ENCODE measurements around the gene LZTS2. TPM values are rescaled to one million over a fixed set of nuclear protein-coding genes. Genes with fewer than 3 reads are reported as not detected.

Gene LZTS2
- total and polyA plus RNA-seq, 10 donors = 21.8 to 76.6 (median 54.6) TPM

- peaks cover 0 to 13% (median 9%) of the 10 kb centered on the region in 6 donors for H3K36me3 ChIP-seq
- no peaks in the 10 kb centered on the region for H3K9me3 ChIP-seq
- DNase-seq = no peak
- H3K27me3 ChIP-seq (replicated peaks in 1 of 7) = peaks cover 0 to 24% (median 0%) of the 10 kb centered on the region in 7 donors
- peak overlapping the region; percentile 50 to 82 (median 75) for H3K4me3 ChIP-seq
- intact Hi-C loops (cut with DNase I; ENCODE audit: low total_unique reads) = no loop called here
- H3K4me1 ChIP-seq = peaks cover 6 to 58% (median 33%) of the 10 kb centered on the region in 6 donors
- WGBS, 5 donors = 8 to 14% (median 13%) methylated on average over 18 to 25 of the region's 25 CpGs
- H3K27ac ChIP-seq = peak overlapping the region; percentile 81 to 97 (median 94)
- TF ChIP-seq CTCF (IDR thresholded peaks at IDR 0.05 in 8 of 11, conservative IDR thresholded peaks at IDR 0.05 in 3 of 11) (no peak), POLR2AphosphoS5 (IDR thresholded peaks at IDR 0.05) (no peak), POLR2A (IDR thresholded peaks at IDR 0.05) (no peak)
Observed at GRCh38 chr10:101030496-101031127, 31.0 kb downstream of the LZTS2 start.

- Histone ChIP-seq H3K4me1 (peaks cover 6 to 58% (median 33%) of the 10 kb centered on the region in 6 donors), H3K4me3 (peak within 1 kb of the TSS; percentile 50 to 82 (median 75)), H3K27ac (peak within 1 kb of the TSS; percentile 81 to 97 (median 94)), H3K9me3 (no peaks in the 10 kb centered on the region), H3K27me3 (replicated peaks in 1 of 7) (peaks cover 0 to 24% (median 0%) of the 10 kb centered on the region in 7 donors), H3K36me3 (peaks cover under 1 to 19% (median 16%) of the 10 kb centered on the region in 6 donors)
- TF ChIP-seq POLR2A (IDR thresholded peaks at IDR 0.05) = no peak
- TF ChIP-seq CTCF (IDR thresholded peaks at IDR 0.05 in 8 of 11, conservative IDR thresholded peaks at IDR 0.05 in 3 of 11) = peak in 3 of 11 experiments; percentile 19 to 31 (median 30)
- peak; percentile 76 to 85 (median 82) for TF ChIP-seq POLR2AphosphoS5 (IDR thresholded peaks at IDR 0.05)
- DNase-seq = peak; percentile 99
- WGBS, 5 donors = 0 to 1% (median 1%) methylated on average over 31 to 38 of the region's 38 CpGs
- intact Hi-C loops (cut with DNase I; ENCODE audit: low total_unique reads) = no loop called here
Observed at GRCh38 chr10:101031128-101031795, 31.7 kb downstream of the LZTS2 start, which contains the start of the genes PDZD7 and SFXN3. PDZD7 (minus strand) TSS chr10:101031129; CDS start chr10:101030219, 910 bp downstream. SFXN3 (plus strand) TSS chr10:101031234; CDS start chr10:101034695, 3,461 bp downstream.

- peak overlapping the region; percentile 50 to 82 (median 75) for H3K4me3 ChIP-seq
- peak overlapping the region; percentile 81 to 97 (median 94) for H3K27ac ChIP-seq
- intact Hi-C loops (cut with DNase I; ENCODE audit: low total_unique reads) = no loop called here
- H3K36me3 ChIP-seq = peaks cover 5 to 27% (median 23%) of the 10 kb centered on the region in 6 donors
- DNase-seq = peak; percentile 97
- TF ChIP-seq CTCF (IDR thresholded peaks at IDR 0.05 in 8 of 11, conservative IDR thresholded peaks at IDR 0.05 in 3 of 11) (peak in 1 of 11 experiments; percentile 17), POLR2A (IDR thresholded peaks at IDR 0.05) (no peak), POLR2AphosphoS5 (IDR thresholded peaks at IDR 0.05) (peak; percentile 73 to 89 (median 85))
- peaks cover 0 to 24% (median 0%) of the 10 kb centered on the region in 7 donors for H3K27me3 ChIP-seq (replicated peaks in 1 of 7)
- H3K4me1 ChIP-seq = peaks cover 6 to 58% (median 33%) of the 10 kb centered on the region in 6 donors
- no peaks in the 10 kb centered on the region for H3K9me3 ChIP-seq
- WGBS, 5 donors = 0 to 1% (median 1%) methylated on average over 25 to 47 of the region's 47 CpGs
Observed at GRCh38 chr10:101031796-101032636, 32.4 kb downstream of the LZTS2 start.
